Activated CD4-positive, alpha-beta memory T cell treated with anti-CD3 and anti-CD28 coated beads for 36 hours (primary cell): ENCODE measurements around the gene LRBA. TPM values are rescaled to one million over a fixed set of nuclear protein-coding genes. Genes with fewer than 3 reads are reported as not detected.

ENCODE experiments used
- CTCF ChIA-PET: fragments of 350-600 bp; sonication (Branson Sonifier 250); formaldehyde crosslinking; loops from one replicate; lab custom pipeline; 2021; ENCODE audit warnings: antibody characterized with exemption, inconsistent platforms; lab: Charles Lee
- POLR2A ChIA-PET: fragments of 350-600 bp; sonication (Branson Sonifier 250); formaldehyde crosslinking; loops from one replicate; lab custom pipeline; 2021; ENCODE audit warnings: antibody characterized with exemption; lab: Charles Lee
- DNase-seq: peaks from one replicate; pipeline ENCODE4 v3.0.0-alpha.2; 2020
- H3K27ac Mint-ChIP-seq: one replicate; pipeline ENCODE4 v1.8.0; 2021; ENCODE audit warnings: mixed read lengths
- H3K27me3 Mint-ChIP-seq: one replicate; pipeline ENCODE4 v1.8.0; 2021; ENCODE audit warnings: mixed read lengths
- H3K36me3 Mint-ChIP-seq: one replicate; pipeline ENCODE4 v1.8.0; 2021; ENCODE audit warnings: mixed read lengths
- H3K4me1 Mint-ChIP-seq: one replicate; pipeline ENCODE4 v1.8.0; 2021; ENCODE audit warnings: low read depth, mixed read lengths
- H3K4me3 Mint-ChIP-seq: one replicate; pipeline ENCODE4 v1.8.0; 2021; ENCODE audit warnings: mild to moderate bottlenecking, mixed read lengths
- H3K9me3 Mint-ChIP-seq: one replicate; pipeline ENCODE4 v1.8.0; 2021; ENCODE audit warnings: mixed read lengths
- intact Hi-C: fragments of 100-400 bp; cut with micrococcal nuclease; formaldehyde crosslinking; loops from one replicate; pipeline ENCODE4 v1.15.1; 2023
- total RNA-seq, 2 experiments: library from RNA; stranded (reverse); gene quantifications; one replicate each; pipeline ENCODE4 v1.2.3, GENCODE V29; 2021

LRBA gene
- total RNA-seq, 2 experiments from 2014 or later = 62.4 to 63.7 TPM

DNA sequence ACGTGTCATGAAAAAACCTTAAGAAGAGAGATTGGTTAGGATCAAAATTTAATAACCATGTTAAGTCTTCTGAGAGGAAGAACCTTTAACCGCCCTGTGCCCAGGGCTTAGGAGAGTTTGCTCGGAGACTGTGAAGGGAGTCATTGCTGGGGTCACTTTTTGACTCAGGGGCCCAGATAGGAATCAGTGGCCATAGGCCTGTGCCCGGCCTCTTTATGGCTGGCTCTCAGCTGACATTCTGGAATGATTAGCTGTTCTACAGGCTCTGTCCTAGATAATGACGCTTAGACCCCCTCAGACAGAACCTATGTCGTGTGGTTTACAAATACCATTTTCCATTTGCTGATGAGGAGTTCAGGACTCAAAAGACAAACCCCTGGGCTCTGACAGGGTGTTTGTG is 762.8 kb downstream of the LRBA start:
- DNase-seq = no peak
- no peaks in the 10 kb centered on the region for H3K36me3 Mint-ChIP-seq
- H3K9me3 Mint-ChIP-seq = no peaks in the 10 kb centered on the region
- no peaks in the 10 kb centered on the region for H3K27me3 Mint-ChIP-seq
- CTCF ChIA-PET = no interaction called here
- no peaks in the 10 kb centered on the region for H3K4me1 Mint-ChIP-seq
- no peak overlapping the region for H3K27ac Mint-ChIP-seq
- intact Hi-C loops = no loop called here
- H3K4me3 Mint-ChIP-seq = no peak overlapping the region
- POLR2A ChIA-PET = no interaction called here

DNA sequence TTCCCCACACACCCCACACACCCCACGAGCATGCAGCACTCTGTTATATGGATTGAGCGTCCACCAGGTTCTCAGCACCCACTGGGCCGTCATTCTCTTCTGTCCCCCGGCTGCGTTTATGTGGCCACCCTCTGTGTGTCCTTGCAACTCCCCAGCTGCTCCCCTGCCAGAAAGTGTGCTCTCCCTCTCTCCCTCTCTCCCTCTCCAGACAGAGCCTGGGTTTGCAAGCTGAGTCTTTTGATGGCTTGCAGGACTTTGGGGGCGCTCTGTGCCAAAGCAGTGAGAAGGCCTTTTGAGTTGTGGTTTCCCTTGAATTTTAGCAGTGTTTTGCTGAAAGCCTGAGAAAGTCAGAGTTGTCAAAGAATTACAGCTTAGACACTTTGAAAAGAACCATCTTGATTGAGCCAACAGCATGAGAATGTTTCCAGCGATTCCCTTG is 763.3 kb downstream of the LRBA start:
- no peak overlapping the region for H3K27ac Mint-ChIP-seq
- ChIA-PET POLR2A (no interaction called here), CTCF (no interaction called here)

DNA sequence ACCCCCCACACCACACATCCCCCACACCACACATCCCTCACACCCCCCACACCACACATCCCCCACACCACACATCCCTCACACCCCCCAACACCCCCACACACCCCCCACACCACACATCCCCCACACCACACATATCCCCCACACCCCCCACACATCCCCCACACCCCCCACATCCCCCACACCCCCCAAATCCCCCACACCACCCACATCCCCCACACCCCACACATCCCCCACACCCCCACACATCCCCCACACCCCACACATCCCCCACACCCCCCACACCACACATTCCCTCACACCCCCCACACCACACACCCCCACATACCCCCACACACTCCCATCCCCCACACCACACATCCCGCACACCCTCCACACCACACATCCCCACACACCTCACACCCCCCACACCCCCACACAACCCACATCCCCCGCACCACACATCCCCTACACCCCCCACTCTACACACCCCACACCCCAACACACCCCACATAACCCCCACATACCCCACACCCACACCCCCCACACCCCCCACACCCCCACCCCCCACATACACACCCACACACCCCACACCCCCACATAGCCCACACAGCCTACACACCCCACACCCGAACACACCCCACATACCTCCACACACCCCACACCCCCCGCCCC is 764.0 kb downstream of the LRBA start:
- no peak overlapping the region for H3K27ac Mint-ChIP-seq
- POLR2A ChIA-PET = no interaction called here
- H3K4me3 Mint-ChIP-seq = no peak overlapping the region
- CTCF ChIA-PET = no interaction called here
- DNase-seq = no peak
- intact Hi-C loops = no loop called here
- H3K36me3 Mint-ChIP-seq = no peaks in the 10 kb centered on the region
- no peaks in the 10 kb centered on the region for H3K27me3 Mint-ChIP-seq
- H3K9me3 Mint-ChIP-seq = no peaks in the 10 kb centered on the region
- no peaks in the 10 kb centered on the region for H3K4me1 Mint-ChIP-seq

More for the DNA sequence above, 763.3 kb downstream of the LRBA start:
- Mint-ChIP-seq H3K4me1 (no peaks in the 10 kb centered on the region), H3K4me3 (no peak overlapping the region), H3K36me3 (no peaks in the 10 kb centered on the region), H3K9me3 (no peaks in the 10 kb centered on the region), H3K27me3 (no peaks in the 10 kb centered on the region)
- intact Hi-C loops = no loop called here
- DNase-seq = no peak

DNA sequence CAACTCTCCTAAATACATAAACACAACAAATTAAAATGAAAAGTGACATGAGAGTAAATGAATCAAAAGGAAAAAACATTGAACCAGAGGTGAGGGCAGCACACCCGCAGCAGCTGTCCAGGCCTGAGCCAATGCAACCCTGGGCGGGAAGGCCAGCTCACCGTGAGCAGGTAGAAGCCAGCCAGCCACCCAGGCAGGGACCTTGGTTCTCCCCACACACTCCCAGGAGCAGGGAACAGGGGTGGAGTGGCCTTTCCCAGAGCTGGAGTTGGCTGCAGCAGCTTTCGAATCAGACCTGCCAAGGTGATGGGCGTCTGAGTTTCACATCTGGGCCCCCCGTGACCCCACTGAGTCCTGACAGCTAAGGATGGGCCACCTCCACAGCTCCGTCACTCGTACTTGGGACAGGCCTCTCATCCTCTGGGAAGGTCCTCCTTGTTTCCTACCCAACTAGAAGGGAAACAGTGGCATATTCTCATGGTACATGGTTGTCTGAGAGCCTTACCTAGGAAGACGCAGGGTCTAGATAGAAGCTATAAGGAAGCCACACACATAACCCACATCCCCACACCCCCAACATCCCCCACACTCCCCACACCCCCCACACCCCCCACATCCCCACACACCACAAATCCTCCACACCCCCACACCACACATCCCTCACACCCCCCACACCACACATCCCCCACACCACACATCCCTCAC is 764.6 kb downstream of the LRBA start:
- H3K27me3 Mint-ChIP-seq = no peaks in the 10 kb centered on the region
- no peak overlapping the region for H3K27ac Mint-ChIP-seq
- no peak for DNase-seq
- ChIA-PET CTCF (interaction anchor here (0.6 kb wide), 1 partner anchor 438 kb away, joined by 3 read pairs; no protein-coding TSS in a partner anchor), POLR2A (no interaction called here)
- H3K4me3 Mint-ChIP-seq = no peak overlapping the region
- H3K4me1 Mint-ChIP-seq = no peaks in the 10 kb centered on the region
- intact Hi-C loops = no loop called here
- no peaks in the 10 kb centered on the region for H3K36me3 Mint-ChIP-seq
- H3K9me3 Mint-ChIP-seq = no peaks in the 10 kb centered on the region

DNA sequence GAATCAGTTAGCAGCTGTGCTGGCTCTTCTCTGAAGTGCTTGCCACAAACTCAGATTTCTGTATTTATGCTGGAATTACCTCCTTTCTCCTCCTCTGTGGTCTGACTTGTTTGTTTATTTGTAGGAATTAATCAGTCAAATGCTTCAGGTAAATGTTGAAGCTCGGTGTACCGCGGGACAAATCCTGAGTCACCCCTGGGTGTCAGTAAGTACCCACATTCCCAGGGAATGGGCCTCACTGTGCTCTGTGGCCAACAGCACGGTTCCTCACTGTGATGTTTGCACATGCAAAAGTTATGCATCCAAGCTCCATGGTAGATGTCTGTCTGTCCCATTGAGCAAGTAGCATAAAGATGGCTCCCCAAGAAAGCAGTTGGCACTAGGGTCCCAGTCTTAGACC is 766.9 kb downstream of the LRBA start:
- no peak overlapping the region for H3K27ac Mint-ChIP-seq
- no peaks in the 10 kb centered on the region for H3K9me3 Mint-ChIP-seq
- no peaks in the 10 kb centered on the region for H3K4me1 Mint-ChIP-seq
- DNase-seq = no peak
- intact Hi-C loops = no loop called here
- H3K36me3 Mint-ChIP-seq = no peaks in the 10 kb centered on the region
- H3K4me3 Mint-ChIP-seq = no peak overlapping the region
- POLR2A ChIA-PET = no interaction called here
- peaks cover 2% of the 10 kb centered on the region for H3K27me3 Mint-ChIP-seq
- CTCF ChIA-PET = no interaction called here

DNA sequence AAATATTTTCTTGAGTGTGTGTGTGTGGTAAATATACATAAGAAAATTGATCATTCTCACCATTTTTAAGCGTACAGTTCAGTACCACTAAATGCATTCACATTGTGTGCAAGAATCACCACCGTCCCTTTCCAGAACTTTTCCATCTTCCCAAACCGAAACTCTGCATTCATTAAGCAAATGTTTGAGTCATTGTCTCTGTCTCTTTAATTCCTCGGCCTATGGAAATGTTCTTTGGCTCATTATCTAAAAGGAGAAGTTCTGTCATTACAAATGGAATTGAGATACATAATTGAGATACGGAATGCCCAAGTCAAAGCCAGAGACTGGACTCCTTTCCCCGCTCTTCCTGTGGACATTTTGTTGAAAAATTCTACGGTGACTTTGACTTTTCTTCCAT is 767.9 kb downstream of the LRBA start:
- intact Hi-C loops = no loop called here
- Mint-ChIP-seq H3K27me3 (peaks cover 6% of the 10 kb centered on the region), H3K4me1 (no peaks in the 10 kb centered on the region), H3K27ac (no peak overlapping the region), H3K4me3 (no peak overlapping the region), H3K36me3 (no peaks in the 10 kb centered on the region), H3K9me3 (no peaks in the 10 kb centered on the region)
- no peak for DNase-seq
- POLR2A ChIA-PET = no interaction called here
- CTCF ChIA-PET = no interaction called here

DNA sequence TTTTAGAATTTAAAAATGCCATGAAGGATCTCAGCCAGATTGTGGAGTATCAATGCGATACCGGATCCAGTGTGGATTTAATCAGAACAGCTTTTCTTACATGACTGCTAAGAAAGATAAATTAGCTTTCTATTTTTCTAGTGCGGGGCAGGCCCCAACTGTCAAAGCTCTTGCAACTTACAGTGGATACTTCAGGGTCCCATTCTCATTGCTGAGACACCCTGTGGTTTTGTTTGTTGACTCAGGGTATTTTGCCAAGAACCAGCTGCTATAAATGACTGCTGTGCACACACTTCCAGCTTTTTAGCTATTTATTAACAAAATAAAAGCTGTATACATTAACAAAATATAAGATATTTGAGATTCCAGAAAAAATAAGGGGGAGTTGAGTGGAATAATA is 770.5 kb downstream of the LRBA start:
- CTCF ChIA-PET = interaction anchor here (1.1 to 2.8 kb wide), 3 partner anchors 10 to 623 kb away, joined by 3 to 15 read pairs (median 3); no protein-coding TSS in a partner anchor
- intact Hi-C loops = no loop called here
- Mint-ChIP-seq H3K36me3 (no peaks in the 10 kb centered on the region), H3K27ac (no peak overlapping the region), H3K27me3 (peaks cover 6% of the 10 kb centered on the region), H3K9me3 (no peaks in the 10 kb centered on the region), H3K4me1 (no peaks in the 10 kb centered on the region), H3K4me3 (no peak overlapping the region)
- POLR2A ChIA-PET = no interaction called here
- no peak for DNase-seq

DNA sequence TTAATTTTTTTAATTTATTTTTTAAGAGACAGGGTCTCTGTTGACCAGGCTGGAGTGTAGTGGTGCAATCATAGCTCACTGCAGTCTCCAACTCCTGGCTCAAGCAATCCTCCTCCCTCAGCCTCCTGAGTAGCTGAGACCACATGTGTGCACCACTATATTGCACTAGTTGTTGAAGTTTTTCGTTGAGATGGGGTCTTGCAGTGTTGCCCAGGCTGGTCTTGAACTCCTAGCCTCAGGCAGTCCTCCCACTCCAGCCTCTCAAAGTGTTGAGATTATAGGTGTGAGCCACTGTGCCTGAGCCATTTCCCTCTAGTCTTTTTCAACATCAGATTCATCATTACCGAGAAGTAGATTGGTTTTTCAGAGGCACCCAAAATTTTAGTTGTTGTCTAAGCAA is 771.2 kb downstream of the LRBA start:
- Mint-ChIP-seq H3K4me1 (no peaks in the 10 kb centered on the region), H3K36me3 (no peaks in the 10 kb centered on the region), H3K27ac (no peak overlapping the region), H3K27me3 (peaks cover 7% of the 10 kb centered on the region), H3K9me3 (no peaks in the 10 kb centered on the region), H3K4me3 (no peak overlapping the region)
- DNase-seq = no peak
- intact Hi-C loops = loop anchor here (1.0 kb wide), 2 partner anchors 244 to 263 kb away; no protein-coding TSS in a partner anchor
- ChIA-PET POLR2A (no interaction called here), CTCF (interaction anchor here (0.7 to 2.8 kb wide), 15 partner anchors 9 to 731 kb away, joined by 3 to 15 read pairs (median 4); no protein-coding TSS in a partner anchor)

DNA sequence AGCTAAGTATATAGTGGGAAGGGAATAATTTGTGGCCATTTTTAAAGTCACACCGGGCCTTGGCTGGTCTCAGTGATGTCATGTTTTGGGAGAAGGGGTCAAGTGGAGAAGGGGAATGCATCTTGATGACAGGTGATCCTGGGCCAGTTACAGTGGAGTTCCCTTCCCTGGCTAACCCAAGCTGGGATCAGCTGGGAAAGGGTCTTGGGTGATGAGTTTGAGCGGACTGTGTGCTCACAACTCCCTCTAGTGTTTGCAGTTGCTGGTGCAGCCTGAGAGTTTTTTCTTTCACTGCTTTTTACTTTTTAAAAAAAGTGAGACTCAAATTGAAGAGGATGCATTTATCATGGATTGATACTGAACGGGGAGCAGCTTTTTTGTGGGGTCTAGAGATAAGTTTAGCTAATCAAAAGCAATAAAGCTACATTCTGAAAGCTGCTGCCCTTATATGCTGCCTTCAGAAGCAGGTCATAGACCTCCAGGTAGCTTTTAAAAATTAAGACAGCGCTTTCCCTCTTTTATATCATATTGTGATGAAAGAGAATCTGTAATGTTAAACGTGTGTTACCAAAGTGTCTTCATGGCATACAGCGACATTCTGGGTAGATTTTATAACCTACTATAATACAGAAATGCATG is 772.1 kb downstream of the LRBA start:
- Mint-ChIP-seq H3K27ac (no peak overlapping the region), H3K27me3 (peaks cover 11% of the 10 kb centered on the region), H3K36me3 (no peaks in the 10 kb centered on the region), H3K4me3 (no peak overlapping the region), H3K4me1 (no peaks in the 10 kb centered on the region), H3K9me3 (no peaks in the 10 kb centered on the region)
- peak; percentile 28 for DNase-seq
- POLR2A ChIA-PET = no interaction called here
- CTCF ChIA-PET = interaction anchor here (0.7 to 2.8 kb wide), 29 partner anchors 9 to 732 kb away, joined by 3 to 15 read pairs (median 4); no protein-coding TSS in a partner anchor
- intact Hi-C loops = loop anchor here (1.0 kb wide), 2 partner anchors 243 to 262 kb away; no protein-coding TSS in a partner anchor

DNA sequence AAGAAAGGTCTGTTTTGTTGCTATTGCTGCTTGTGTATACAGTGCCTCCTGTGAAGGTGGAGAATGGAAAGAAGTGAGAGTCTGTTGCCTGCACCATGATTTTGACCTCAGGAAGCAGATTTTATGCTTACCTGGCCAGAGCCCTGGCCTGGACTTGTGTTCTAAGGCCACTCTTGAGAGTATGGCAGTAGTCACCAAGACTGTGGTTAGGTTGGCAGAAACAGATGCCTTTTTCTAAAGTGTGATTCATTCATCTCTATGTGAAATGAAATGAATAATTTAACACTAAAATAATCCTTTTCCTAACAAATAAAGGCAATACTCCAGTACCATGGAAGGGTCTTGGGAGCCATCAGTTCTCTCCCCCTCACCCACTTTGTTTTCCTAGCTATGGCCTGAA is 775.1 kb downstream of the LRBA start:
- no peaks in the 10 kb centered on the region for H3K36me3 Mint-ChIP-seq
- no peak for DNase-seq
- no peak overlapping the region for H3K27ac Mint-ChIP-seq
- H3K4me1 Mint-ChIP-seq = no peaks in the 10 kb centered on the region
- no peak overlapping the region for H3K4me3 Mint-ChIP-seq
- no peaks in the 10 kb centered on the region for H3K9me3 Mint-ChIP-seq
- ChIA-PET CTCF (no interaction called here), POLR2A (no interaction called here)
- intact Hi-C loops = no loop called here
- H3K27me3 Mint-ChIP-seq = peaks cover 15% of the 10 kb centered on the region

DNA sequence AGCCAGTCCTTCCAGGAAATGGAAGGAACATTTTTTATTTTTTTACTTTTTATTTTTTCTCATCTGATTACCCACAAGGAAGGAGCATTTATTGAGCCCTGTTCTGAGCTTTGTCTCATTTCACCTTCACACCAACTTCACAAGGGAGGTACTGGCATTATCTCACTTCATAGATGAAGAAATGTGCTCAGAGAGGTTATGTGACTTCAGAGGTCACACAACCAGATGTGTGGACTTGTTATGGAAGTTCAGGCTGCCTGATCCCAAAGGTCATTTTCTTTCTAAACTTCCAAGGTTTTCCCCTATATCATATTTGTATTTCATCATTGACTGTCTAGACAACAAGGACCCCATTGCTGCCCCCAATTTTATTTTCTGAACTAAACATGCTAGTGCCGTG is 776.5 kb downstream of the LRBA start:
- no peak for DNase-seq
- ChIA-PET POLR2A (no interaction called here), CTCF (no interaction called here)
- no peaks in the 10 kb centered on the region for H3K36me3 Mint-ChIP-seq
- H3K9me3 Mint-ChIP-seq = no peaks in the 10 kb centered on the region
- H3K4me3 Mint-ChIP-seq = no peak overlapping the region
- no peak overlapping the region for H3K27ac Mint-ChIP-seq
- no peaks in the 10 kb centered on the region for H3K4me1 Mint-ChIP-seq
- peaks cover 18% of the 10 kb centered on the region for H3K27me3 Mint-ChIP-seq
- intact Hi-C loops = no loop called here

DNA sequence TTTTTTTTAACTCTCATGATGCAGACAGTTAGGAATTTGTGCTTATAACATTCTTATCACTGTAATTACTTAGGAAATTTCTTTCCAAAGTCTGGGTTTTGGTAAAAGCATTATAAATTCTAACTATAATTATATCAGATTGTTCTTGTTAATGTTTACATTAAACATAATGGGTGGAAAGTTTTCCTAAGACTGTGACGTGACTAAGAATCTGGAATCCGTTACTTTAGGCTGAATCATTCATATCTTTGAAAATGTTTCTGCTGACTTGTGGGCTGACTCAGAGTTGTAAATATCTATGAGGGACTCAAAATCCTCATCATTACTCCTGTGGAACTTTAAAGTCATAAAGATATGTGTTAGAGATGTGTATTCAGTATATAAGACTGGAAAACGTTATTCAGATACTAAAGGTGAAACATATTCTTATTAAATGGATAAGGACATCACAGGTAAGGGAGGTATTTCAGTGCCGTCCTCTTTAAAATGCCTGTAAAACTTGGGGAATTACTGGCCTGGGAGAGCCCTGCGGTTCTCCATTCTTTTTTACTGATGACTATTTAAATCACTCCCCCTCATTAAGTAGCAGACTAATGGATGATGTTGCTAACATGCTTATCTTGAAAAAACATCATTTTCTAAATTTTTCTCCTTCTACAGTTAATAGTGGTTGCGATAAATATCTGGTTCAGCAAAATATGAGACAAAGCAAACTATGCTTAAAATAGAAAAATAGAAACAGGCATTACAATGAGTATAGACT is 777.8 kb downstream of the LRBA start:
- CTCF ChIA-PET = no interaction called here
- H3K4me1 Mint-ChIP-seq = no peaks in the 10 kb centered on the region

More for the DNA sequence above, 777.8 kb downstream of the LRBA start:
- no peak overlapping the region for H3K27ac Mint-ChIP-seq
- DNase-seq = no peak
- H3K4me3 Mint-ChIP-seq = no peak overlapping the region
- no peaks in the 10 kb centered on the region for H3K36me3 Mint-ChIP-seq
- intact Hi-C loops = no loop called here
- H3K27me3 Mint-ChIP-seq = peaks cover 14% of the 10 kb centered on the region
- no peaks in the 10 kb centered on the region for H3K9me3 Mint-ChIP-seq
- POLR2A ChIA-PET = no interaction called here
